ENCODE measurements around the gene NUDT4B. TPM values are rescaled to one million over a fixed set of nuclear protein-coding genes. Genes with fewer than 3 reads are reported as not detected.
"Not testable (repeated sequence)": the region's sequence is repeated elsewhere in the genome, so short reads cannot be mapped to it uniquely, and the experiment has no call there.

NUDT4B gene
- total and polyA plus RNA-seq, 7 donors: 3.0 to 16.3 (median 10.7) TPM; not detected in 1

GRCh38 chr1:148780404-148780803 is 31.8 kb downstream of the NUDT4B start:
- no CpG with 5 or more reads among the region's 1 CpG for WGBS, 2 donors
- H3K36me3 ChIP-seq; DNase-seq; intact Hi-C loops (cut with DNase I); H3K4me1 ChIP-seq; H3K9me3 ChIP-seq; H3K27ac ChIP-seq; H3K4me3 ChIP-seq; H3K27me3 ChIP-seq: not testable (repeated sequence)

GRCh38 chr1:148791543-148792099 is 43.0 kb downstream of the NUDT4B start:
- H3K27me3 ChIP-seq; intact Hi-C loops (cut with DNase I); H3K36me3 ChIP-seq; H3K4me1 ChIP-seq; H3K27ac ChIP-seq; H3K4me3 ChIP-seq; H3K9me3 ChIP-seq; DNase-seq: not testable (repeated sequence)
- no CpG with 5 or more reads among the region's 23 CpGs for WGBS, 2 donors

- DNase-seq; H3K4me1 ChIP-seq; H3K27ac ChIP-seq; intact Hi-C loops (cut with DNase I); H3K9me3 ChIP-seq; H3K27me3 ChIP-seq; H3K4me3 ChIP-seq; H3K36me3 ChIP-seq: not testable (repeated sequence)
- no CpG with 5 or more reads among the region's 4 CpGs for WGBS, 2 donors
These were observed 45.3 kb downstream of the NUDT4B start for GRCh38 chr1:148793762-148794332.

Small RNA genes within 50 kb of the gene (small RNA-seq; reads per million reads assigned to genes)
- 0 reads per million in 3 donors for gene RNU6-1171P

Other genes starting within 250 kb of the NUDT4B start
- 10 to 100 TPM; 10.2 to 28.2 (median 21.7) TPM for gene NBPF14, start 152.8 kb upstream of the NUDT4B start, total RNA-seq
- 10 to 100 TPM; 12.0 to 13.3 (median 13.2) TPM for gene NBPF14, start 152.8 kb upstream of the NUDT4B start, polyA plus RNA-seq
- 10 to 100 TPM; 29.0 to 59.5 (median 35.1) TPM for gene PDE4DIP, start 95.7 kb downstream of the NUDT4B start, total RNA-seq
- 10 to 100 TPM; 16.8 to 25.4 (median 25.2) TPM for gene PDE4DIP, start 95.7 kb downstream of the NUDT4B start, polyA plus RNA-seq